ENCODE data around the gene SH2D3A.

DNA sequence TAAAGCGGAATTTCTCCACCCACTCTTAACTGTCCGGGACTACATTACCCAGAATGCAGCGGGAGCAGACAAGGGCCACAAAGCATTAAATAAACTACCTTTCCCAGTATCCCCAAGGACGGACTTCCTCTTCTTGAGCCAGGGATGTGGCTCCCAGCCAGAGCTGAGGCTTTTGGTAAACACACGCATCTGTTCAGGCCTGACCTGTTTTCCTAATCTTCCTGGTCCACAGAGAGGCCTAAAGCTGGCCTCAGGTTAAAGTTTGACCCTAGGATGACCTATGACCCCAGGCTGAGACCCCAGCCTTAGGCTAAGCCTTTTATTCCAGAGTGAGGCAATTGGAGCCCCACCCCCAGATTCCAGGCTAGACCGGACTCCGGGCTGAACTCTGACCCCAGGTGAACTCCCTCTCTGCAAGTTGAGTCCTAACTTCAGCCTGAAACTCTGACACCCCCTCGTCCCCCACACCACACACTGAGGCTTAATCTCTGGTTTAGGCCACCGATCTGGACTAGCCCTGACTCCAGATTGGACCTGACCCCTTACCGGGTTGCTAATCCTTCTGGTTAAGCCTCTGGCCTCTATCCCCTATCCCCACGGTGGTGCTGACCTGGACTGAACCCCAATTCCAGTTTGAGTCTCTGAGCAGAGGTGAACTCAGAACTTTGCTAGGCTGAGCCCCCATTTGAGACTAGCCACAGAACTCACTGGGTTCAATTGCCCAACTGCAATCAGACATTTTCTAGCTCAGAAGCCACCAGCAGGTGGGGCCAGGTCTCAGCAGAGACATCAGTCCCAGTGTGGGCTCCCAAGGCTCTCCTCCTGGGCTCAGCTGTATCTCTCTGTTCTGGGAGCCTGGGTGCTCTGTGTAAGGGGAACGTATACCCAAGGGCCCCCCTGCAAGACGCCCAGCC is 29.1 kb downstream of the SH2D3A start:
- TF ChIP-seq, protein P1, sequence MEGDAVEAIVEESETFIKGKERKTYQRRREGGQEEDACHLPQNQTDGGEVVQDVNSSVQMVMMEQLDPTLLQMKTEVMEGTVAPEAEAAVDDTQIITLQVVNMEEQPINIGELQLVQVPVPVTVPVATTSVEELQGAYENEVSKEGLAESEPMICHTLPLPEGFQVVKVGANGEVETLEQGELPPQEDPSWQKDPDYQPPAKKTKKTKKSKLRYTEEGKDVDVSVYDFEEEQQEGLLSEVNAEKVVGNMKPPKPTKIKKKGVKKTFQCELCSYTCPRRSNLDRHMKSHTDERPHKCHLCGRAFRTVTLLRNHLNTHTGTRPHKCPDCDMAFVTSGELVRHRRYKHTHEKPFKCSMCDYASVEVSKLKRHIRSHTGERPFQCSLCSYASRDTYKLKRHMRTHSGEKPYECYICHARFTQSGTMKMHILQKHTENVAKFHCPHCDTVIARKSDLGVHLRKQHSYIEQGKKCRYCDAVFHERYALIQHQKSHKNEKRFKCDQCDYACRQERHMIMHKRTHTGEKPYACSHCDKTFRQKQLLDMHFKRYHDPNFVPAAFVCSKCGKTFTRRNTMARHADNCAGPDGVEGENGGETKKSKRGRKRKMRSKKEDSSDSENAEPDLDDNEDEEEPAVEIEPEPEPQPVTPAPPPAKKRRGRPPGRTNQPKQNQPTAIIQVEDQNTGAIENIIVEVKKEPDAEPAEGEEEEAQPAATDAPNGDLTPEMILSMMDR (IDR thresholded peaks at IDR 0.05) = peak; percentile 41 to 66 (median 58)
- peak; percentile 12 to 55 for TF ChIP-seq POLR2A (IDR thresholded peaks at IDR 0.05)

All from uterus (tissue), 2 donors.